Neuronal stem cell (in vitro differentiated cells): Measurements from ENCODE around the gene PHGDH.

Experiments
- DNase-seq: peaks from one replicate; pipeline ENCODE4 v3.0.0-alpha.2; 2013; ENCODE audit warnings: low spot score
- H2AFZ ChIP-seq: one replicate; pipeline ENCODE4 v1.6.1; 2013; ENCODE audit warnings: mild to moderate bottlenecking, low read length, inconsistent platforms
- H2AK5ac ChIP-seq: 2 replicates; pipeline ENCODE4 v1.6.1; 2013; ENCODE audit warnings: low read depth, mild to moderate bottlenecking, inconsistent platforms, low read length, moderate library complexity, mixed read lengths
- H2BK120ac ChIP-seq: 2 replicates; pipeline ENCODE4 v1.6.1; 2013; ENCODE audit warnings: low read depth, mild to moderate bottlenecking, inconsistent platforms, low read length, moderate library complexity, mixed read lengths
- H2BK12ac ChIP-seq: one replicate; pipeline ENCODE4 v1.6.1; 2013; ENCODE audit warnings: low read length, inconsistent platforms
- H2BK15ac ChIP-seq: 2 replicates; pipeline ENCODE4 v1.6.1; 2013; ENCODE audit warnings: mild to moderate bottlenecking, low read length, inconsistent platforms, mixed read lengths
- H2BK5ac ChIP-seq: one replicate; pipeline ENCODE4 v1.6.1; 2013; ENCODE audit warnings: inconsistent platforms, mild to moderate bottlenecking, low read length, moderate library complexity
- H3K14ac ChIP-seq: one replicate; pipeline ENCODE4 v1.6.1; 2013; ENCODE audit warnings: low read length, inconsistent platforms
- H3K18ac ChIP-seq: 2 replicates; pipeline ENCODE4 v1.6.1; 2013; ENCODE audit warnings: low read length, inconsistent platforms
- H3K23ac ChIP-seq: 2 replicates; pipeline ENCODE4 v1.6.1; 2013; ENCODE audit warnings: low read depth, mild to moderate bottlenecking, mixed read lengths, low read length, inconsistent platforms; ENCODE audit not compliant: poor library complexity
- H3K27ac ChIP-seq: replicated peaks from 3 replicates; pipeline ENCODE4 v1.5.1; 2013; ENCODE audit warnings: low read length, inconsistent platforms
- H3K27me3 ChIP-seq, 3 experiments: 2 replicates each; pipeline ENCODE4 v1.6.1; 2013; ENCODE audit warnings: low read length in 3 of 3, mild to moderate bottlenecking in 2 of 3, inconsistent platforms in 1 of 3, low read depth in 1 of 3, mixed read lengths in 1 of 3, moderate library complexity in 1 of 3; ENCODE audit not compliant: control insufficient read depth in 3 of 3, insufficient read depth in 3 of 3
- H3K36me3 ChIP-seq, 2 donors: replicated peaks in 1 of 2; 2 replicates each; pipeline ENCODE4 v1.6.1; 2013; ENCODE audit warnings: low read length in 2 of 2; ENCODE audit not compliant: control insufficient read depth in 2 of 2, insufficient read depth in 2 of 2
- H3K4ac ChIP-seq: 2 replicates; pipeline ENCODE4 v1.6.1; 2013; ENCODE audit warnings: inconsistent platforms, mild to moderate bottlenecking, low read length, moderate library complexity
- H3K4me1 ChIP-seq, 2 donors: 1 replicate in 1 of 2; 2 replicates in 1 of 2; pipeline ENCODE4 v1.6.1; 2013; ENCODE audit warnings: low read length in 2 of 2, low read depth in 1 of 2; ENCODE audit not compliant: control insufficient read depth in 2 of 2, insufficient read depth in 1 of 2
- H3K4me2 ChIP-seq: one replicate; pipeline ENCODE4 v1.6.1; 2013; ENCODE audit warnings: mild to moderate bottlenecking, low read length, inconsistent platforms; ENCODE audit not compliant: insufficient read depth, poor library complexity, severe bottlenecking
- H3K4me3 ChIP-seq, 2 donors: 2 replicates each; pipeline ENCODE4 v1.5.1; 2013; ENCODE audit warnings: low read length in 2 of 2, mild to moderate bottlenecking in 2 of 2, inconsistent platforms in 1 of 2, moderate library complexity in 1 of 2
- H3K79me1 ChIP-seq: one replicate; pipeline ENCODE4 v1.6.1; 2013; ENCODE audit warnings: low read depth, mild to moderate bottlenecking, inconsistent platforms, low read length, moderate library complexity
- H3K9ac ChIP-seq: one replicate; pipeline ENCODE4 v1.6.1; 2013; ENCODE audit warnings: mild to moderate bottlenecking, low read depth, low read length, inconsistent platforms; ENCODE audit not compliant: poor library complexity
- H3K9me3 ChIP-seq, 2 donors: replicated peaks in 1 of 2; 2 replicates each; pipeline versions ENCODE3 to v1.6.1; 2013; ENCODE audit warnings: low read length in 2 of 2, mild to moderate bottlenecking in 2 of 2, inconsistent platforms in 1 of 2, low read depth in 1 of 2, mixed read lengths in 1 of 2, moderate library complexity in 1 of 2; ENCODE audit not compliant: control insufficient read depth in 2 of 2, insufficient read depth in 1 of 2
- H4K8ac ChIP-seq: one replicate; pipeline ENCODE4 v1.6.1; 2013; ENCODE audit warnings: low read depth, mild to moderate bottlenecking, inconsistent platforms, low read length, moderate library complexity
- H4K91ac ChIP-seq: one replicate; pipeline ENCODE4 v1.6.1; 2013; ENCODE audit warnings: low read length, low read depth, mild to moderate bottlenecking, inconsistent platforms; ENCODE audit not compliant: poor library complexity
- WGBS, 2 donors: extraction: QIAGEN DNeasy Blood & Tissue Kit; methylation state at CpG; one replicate each; pipeline ENCODE4 v1.1.7; 2013; ENCODE audit warnings: missing lambda C conversion rate in 2 of 2, mixed read lengths in 1 of 2; ENCODE audit not compliant: insufficient read length in 2 of 2, insufficient replicate concordance in 1 of 2; ENCODE audit errors: extremely low coverage in 2 of 2; 5-methylcytosine and 5-hydroxymethylcytosine counted together

PHGDH gene

DNA sequence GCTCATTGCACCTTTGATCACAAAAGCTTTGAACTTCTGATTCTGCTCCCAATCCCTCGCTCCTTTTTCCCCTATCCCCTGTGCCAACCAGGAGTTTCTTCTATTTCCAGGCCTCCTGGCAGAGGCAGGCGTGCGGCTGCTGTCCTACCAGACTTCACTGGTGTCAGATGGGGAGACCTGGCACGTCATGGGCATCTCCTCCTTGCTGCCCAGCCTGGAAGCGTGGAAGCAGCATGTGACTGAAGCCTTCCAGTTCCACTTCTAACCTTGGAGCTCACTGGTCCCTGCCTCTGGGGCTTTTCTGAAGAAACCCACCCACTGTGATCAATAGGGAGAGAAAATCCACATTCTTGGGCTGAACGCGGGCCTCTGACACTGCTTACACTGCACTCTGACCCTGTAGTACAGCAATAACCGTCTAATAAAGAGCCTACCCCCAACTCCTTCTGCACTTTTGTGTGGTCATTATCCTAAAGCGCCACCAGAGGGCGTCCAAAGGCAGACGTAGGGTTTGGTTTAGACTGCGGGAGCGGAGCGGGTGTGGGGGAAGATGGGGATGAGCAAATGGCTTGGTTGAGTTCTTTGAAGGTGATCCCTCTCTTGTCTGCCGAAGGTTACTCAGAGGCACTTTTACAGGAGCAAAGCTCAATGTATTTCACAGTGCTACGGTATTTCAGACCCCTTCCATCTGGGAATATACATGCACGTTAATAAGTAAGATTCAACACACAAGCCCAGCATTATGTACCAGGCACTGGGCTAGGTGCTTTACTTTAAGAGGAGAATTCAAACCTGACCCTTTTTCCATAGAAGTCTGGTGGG lies 32.3 kb downstream of the PHGDH start:
- peaks cover 0 to 19% of the 10 kb centered on the region in 2 donors for H3K4me1 ChIP-seq
- no peak overlapping the region for H2BK15ac ChIP-seq
- H3K9ac ChIP-seq: no peak overlapping the region
- H3K4me2 ChIP-seq: no peak overlapping the region
- no peak overlapping the region for H4K8ac ChIP-seq
- H3K27ac ChIP-seq: no peak overlapping the region
- no peak overlapping the region for H3K4ac ChIP-seq
- no CpG with 5 or more reads among the region's 17 CpGs for WGBS, 2 donors
- H3K79me1 ChIP-seq: no peaks in the 10 kb centered on the region
- H3K4me3 ChIP-seq: no peak overlapping the region
- no peaks in the 10 kb centered on the region for H3K9me3 ChIP-seq
- H3K18ac ChIP-seq: no peak overlapping the region
- no peak overlapping the region for H2BK120ac ChIP-seq
- no peak overlapping the region for H3K23ac ChIP-seq
- peak overlapping the region; percentile 10 for H2AK5ac ChIP-seq
- H2BK12ac ChIP-seq: no peak overlapping the region
- H4K91ac ChIP-seq: no peak overlapping the region
- no peaks in the 10 kb centered on the region for H3K27me3 ChIP-seq
- H2AFZ ChIP-seq: no peak overlapping the region
- H2BK5ac ChIP-seq: no peak overlapping the region
- H3K36me3 ChIP-seq: peaks cover 50 to 57% of the 10 kb centered on the region in 2 donors
- no peak overlapping the region for H3K14ac ChIP-seq
- DNase-seq: peak; percentile 81

DNA sequence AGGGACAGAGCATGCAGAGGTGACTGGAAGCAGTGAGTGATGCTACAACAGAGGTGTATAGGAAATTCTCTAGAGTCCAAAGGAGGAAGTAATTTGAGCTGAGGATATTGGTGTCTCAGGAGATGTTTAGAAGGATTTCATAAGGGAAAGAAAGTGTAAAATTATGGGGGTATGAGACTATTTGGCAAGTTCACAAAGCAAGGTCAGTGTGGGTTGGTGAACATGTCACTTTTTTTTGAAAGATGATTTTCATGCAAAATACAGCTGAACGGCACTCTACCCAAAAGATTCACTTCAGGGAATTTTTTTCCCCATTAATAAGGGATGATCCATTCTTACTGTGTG lies 32.8 kb downstream of the PHGDH start:
- Histone ChIP-seq H2AK5ac (no peak overlapping the region), H3K4ac (no peak overlapping the region), H3K4me2 (no peak overlapping the region), H3K4me3 (no peak overlapping the region), H3K14ac (no peak overlapping the region), H3K9me3 (no peaks in the 10 kb centered on the region), H2BK15ac (no peak overlapping the region), H3K79me1 (no peaks in the 10 kb centered on the region), H3K23ac (no peak overlapping the region), H3K9ac (no peak overlapping the region), H2BK120ac (no peak overlapping the region), H3K27ac (no peak overlapping the region), H3K4me1 (peaks cover 0 to 19% of the 10 kb centered on the region in 2 donors), H3K27me3 (no peaks in the 10 kb centered on the region), H3K18ac (no peak overlapping the region), H4K8ac (no peak overlapping the region), H2BK12ac (no peak overlapping the region), H2BK5ac (no peak overlapping the region), H2AFZ (no peak overlapping the region), H4K91ac (no peak overlapping the region), H3K36me3 (peaks cover 46 to 51% of the 10 kb centered on the region in 2 donors)
- no peak for DNase-seq
- no CpG with 5 or more reads among the region's 1 CpG for WGBS, 2 donors

DNA sequence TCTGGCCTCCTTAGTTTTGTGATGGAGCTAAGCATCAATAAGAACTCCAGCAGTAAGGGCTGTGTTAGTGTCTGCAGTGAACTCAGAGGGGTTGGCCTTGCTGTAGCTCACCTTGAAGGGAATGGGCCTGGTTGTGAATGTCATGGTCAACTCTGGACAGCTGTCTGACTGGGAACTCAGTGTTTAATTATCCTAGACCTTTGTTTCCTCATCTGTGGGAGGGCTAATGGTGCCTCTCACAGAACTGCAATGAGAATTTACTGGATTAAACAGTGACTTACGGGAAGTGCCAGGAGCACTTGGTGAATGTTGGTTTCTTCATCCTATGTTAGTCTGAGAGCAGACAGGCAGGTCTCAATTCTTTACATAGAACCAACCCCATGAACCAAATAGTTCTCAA lies 33.3 kb downstream of the PHGDH start:
- no peak for DNase-seq

DNA sequence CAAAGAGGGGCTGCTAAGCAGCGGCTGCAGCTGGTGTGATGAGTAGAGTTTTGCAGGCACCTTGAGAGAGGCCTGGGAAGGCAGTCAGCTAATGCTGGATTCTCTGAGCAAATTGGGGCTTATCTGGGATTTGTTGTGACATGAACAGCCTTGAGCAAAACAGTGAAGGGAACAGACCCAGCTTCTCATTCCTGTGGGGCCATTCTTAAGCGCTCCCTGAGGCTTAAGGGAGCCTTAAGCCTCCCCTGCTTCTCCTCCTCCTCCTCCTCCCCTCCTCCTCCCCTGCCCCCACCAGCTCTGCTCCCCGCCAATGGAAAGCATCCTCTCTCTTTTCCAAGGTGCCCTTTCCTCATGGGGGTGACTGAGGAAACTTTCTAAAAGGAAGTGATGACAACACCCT lies 35.7 kb downstream of the PHGDH start:
- Histone ChIP-seq H2AK5ac (no peak overlapping the region), H3K4ac (no peak overlapping the region), H3K4me2 (no peak overlapping the region), H3K9me3 (no peaks in the 10 kb centered on the region), H3K79me1 (no peaks in the 10 kb centered on the region), H2BK15ac (no peak overlapping the region), H3K27ac (peak overlapping the region; percentile 67), H3K4me3 (no peak overlapping the region), H2AFZ (peak overlapping the region; percentile 36), H2BK12ac (peak overlapping the region; percentile 27), H3K9ac (no peak overlapping the region), H2BK5ac (no peak overlapping the region), H4K8ac (no peak overlapping the region), H2BK120ac (no peak overlapping the region), H3K36me3 (peaks cover 20 to 22% of the 10 kb centered on the region in 2 donors), H3K18ac (peak overlapping the region; percentile 49), H3K14ac (no peak overlapping the region), H4K91ac (no peak overlapping the region), H3K23ac (no peak overlapping the region), H3K4me1 (peaks cover 0 to 19% of the 10 kb centered on the region in 2 donors), H3K27me3 (peaks cover 0 to 3% (median 0%) of the 10 kb centered on the region in 3 experiments)
- no peak for DNase-seq
- whole genome bisulfite sequencing, 2 donors: no CpG with 5 or more reads among the region's 3 CpGs

More for the DNA sequence above, 33.3 kb downstream of the PHGDH start:
- Histone ChIP-seq H2AK5ac (no peak overlapping the region), H2BK120ac (no peak overlapping the region), H3K4me1 (peaks cover 0 to 19% of the 10 kb centered on the region in 2 donors), H2BK15ac (no peak overlapping the region), H3K27me3 (peaks cover 0 to 2% (median 0%) of the 10 kb centered on the region in 3 experiments), H3K4me3 (no peak overlapping the region), H3K79me1 (no peaks in the 10 kb centered on the region), H3K4me2 (no peak overlapping the region), H3K36me3 (peaks cover 42 to 46% of the 10 kb centered on the region in 2 donors), H4K8ac (no peak overlapping the region), H3K9me3 (no peaks in the 10 kb centered on the region), H3K9ac (no peak overlapping the region), H2AFZ (no peak overlapping the region), H3K4ac (no peak overlapping the region), H3K27ac (no peak overlapping the region), H3K18ac (no peak overlapping the region), H2BK5ac (no peak overlapping the region), H3K14ac (no peak overlapping the region), H4K91ac (no peak overlapping the region), H3K23ac (no peak overlapping the region), H2BK12ac (no peak overlapping the region)
- no CpG with 5 or more reads among the region's 1 CpG for WGBS, 2 donors
